Measurements from ENCODE around the gene SP9. TPM values are rescaled to one million over a fixed set of nuclear protein-coding genes. Genes with fewer than 3 reads are reported as not detected.

Gene SP9
- total RNA-seq, 1 donor from 2014 or later: not detected

DNA sequence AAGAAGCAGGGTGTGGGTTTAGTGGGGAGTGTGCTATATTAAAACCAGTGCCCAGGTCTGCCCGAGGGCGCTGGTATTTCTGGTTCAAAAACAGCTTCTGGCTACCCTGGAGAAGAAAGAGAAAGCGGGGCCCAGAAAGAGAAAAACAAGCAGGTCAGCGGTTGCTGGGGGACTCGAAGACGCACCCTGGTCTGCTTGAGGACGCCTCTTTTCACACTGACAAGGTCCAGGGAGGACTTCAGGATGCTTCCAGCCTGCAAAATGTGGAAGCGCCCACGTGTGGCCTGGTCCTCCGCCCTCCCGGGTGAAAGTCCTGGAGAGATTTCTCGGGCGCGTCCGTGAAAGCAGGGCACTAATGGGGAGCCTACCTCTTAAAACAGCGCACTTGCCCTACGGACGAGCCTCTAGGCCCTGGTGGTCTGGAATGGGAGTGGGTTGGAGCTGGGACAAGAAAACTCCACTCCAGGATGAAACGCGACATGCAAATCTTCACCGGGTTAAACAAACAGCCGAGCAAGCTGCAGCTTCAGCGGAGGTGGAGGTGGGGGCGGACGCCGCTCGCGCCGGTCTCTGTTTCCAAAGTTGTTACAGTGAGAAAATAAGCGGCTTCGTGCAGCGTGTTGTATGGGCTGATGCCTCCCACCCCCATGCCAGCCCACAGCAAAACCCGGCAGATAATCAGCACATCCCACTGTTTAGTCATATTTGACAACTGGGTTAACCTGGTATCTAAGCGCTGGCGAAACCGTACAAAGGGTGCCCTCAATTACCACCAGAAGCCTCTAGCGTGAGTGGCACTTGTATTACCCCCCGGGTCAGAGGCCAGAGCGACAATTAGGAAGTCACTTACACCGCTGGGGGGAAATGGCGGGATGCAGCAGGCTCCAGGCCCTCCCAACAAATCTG lies 1.1 kb upstream of the SP9 start:
- H3K27me3 ChIP-seq: peaks cover 100% of the 10 kb centered on the region
- no peak overlapping the region for H2AFZ ChIP-seq (replicated peaks)
- H4K20me1 ChIP-seq (ENCODE audit: low read depth): peaks cover 77% of the 10 kb centered on the region
- H3K27me3 Mint-ChIP-seq (ENCODE audit: insufficient read depth, low read depth): peaks cover 64% of the 10 kb centered on the region
- H3K9me3 Mint-ChIP-seq: no peaks in the 10 kb centered on the region
- H3K36me3 ChIP-seq: no peaks in the 10 kb centered on the region
- peaks cover 53% of the 10 kb centered on the region for H3K4me1 Mint-ChIP-seq
- no peaks in the 10 kb centered on the region for H3K36me3 Mint-ChIP-seq
- H3K4me3 ChIP-seq: peak overlapping the region; percentile 37
- no peak overlapping the region for H3K9ac ChIP-seq
- peaks cover 42% of the 10 kb centered on the region for H3K4me1 ChIP-seq
- no peak overlapping the region for H3K27ac Mint-ChIP-seq
- peak; percentile 54 for DNase-seq (ENCODE audit: low spot score)
- peak overlapping the region; percentile 82 for H3K4me2 ChIP-seq
- no peak overlapping the region for H3K27ac ChIP-seq
- peak overlapping the region; percentile 81 for H3K4me3 Mint-ChIP-seq
- no peaks in the 10 kb centered on the region for H3K9me3 ChIP-seq (ENCODE audit: low read depth)
- TF ChIP-seq, protein P1, sequence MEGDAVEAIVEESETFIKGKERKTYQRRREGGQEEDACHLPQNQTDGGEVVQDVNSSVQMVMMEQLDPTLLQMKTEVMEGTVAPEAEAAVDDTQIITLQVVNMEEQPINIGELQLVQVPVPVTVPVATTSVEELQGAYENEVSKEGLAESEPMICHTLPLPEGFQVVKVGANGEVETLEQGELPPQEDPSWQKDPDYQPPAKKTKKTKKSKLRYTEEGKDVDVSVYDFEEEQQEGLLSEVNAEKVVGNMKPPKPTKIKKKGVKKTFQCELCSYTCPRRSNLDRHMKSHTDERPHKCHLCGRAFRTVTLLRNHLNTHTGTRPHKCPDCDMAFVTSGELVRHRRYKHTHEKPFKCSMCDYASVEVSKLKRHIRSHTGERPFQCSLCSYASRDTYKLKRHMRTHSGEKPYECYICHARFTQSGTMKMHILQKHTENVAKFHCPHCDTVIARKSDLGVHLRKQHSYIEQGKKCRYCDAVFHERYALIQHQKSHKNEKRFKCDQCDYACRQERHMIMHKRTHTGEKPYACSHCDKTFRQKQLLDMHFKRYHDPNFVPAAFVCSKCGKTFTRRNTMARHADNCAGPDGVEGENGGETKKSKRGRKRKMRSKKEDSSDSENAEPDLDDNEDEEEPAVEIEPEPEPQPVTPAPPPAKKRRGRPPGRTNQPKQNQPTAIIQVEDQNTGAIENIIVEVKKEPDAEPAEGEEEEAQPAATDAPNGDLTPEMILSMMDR (IDR thresholded peaks at IDR 0.05): no peak
- TF ChIP-seq EZH2phosphoT487 (IDR thresholded peaks at IDR 0.05) (peak; percentile 87), EZH2 (IDR thresholded peaks at IDR 0.05) (peak; percentile 96)
- H3F3A ChIP-seq (ENCODE audit: low read depth): peaks cover 64% of the 10 kb centered on the region
- H3K79me2 ChIP-seq (ENCODE audit: low read depth): no peaks in the 10 kb centered on the region

DNA sequence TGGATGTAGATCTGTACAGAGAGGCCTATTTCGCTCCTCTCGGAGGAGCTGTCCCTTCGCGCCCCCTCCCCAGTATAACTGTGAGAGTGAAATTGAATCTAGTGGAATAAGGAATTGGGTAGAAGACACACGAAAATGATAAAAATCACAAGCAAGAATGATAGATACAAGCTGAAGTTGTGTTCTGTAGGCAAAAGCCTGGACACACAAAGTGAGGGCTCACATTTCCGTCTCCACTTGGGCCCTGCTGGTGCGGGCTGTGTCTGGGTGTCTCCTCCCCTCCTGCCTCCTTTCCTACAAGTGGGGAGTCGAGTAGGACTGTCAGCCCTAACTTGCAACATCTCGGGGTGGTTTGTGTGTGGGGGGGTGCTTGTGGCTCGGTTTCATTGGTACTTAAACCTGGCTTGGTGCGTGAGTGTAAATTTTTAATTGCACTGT lies 457 bp upstream of the SP9 start:
- Histone ChIP-seq H3K9ac (no peak overlapping the region), H3F3A (ENCODE audit: low read depth) (peaks cover 71% of the 10 kb centered on the region), H3K4me1 (peaks cover 45% of the 10 kb centered on the region), H3K9me3 (ENCODE audit: low read depth) (no peaks in the 10 kb centered on the region), H2AFZ (replicated peaks) (no peak overlapping the region), H3K27me3 (peaks cover 100% of the 10 kb centered on the region), H3K79me2 (ENCODE audit: low read depth) (no peaks in the 10 kb centered on the region), H3K27ac (no peak overlapping the region), H3K4me3 (peak overlapping the region; percentile 37), H3K36me3 (no peaks in the 10 kb centered on the region), H4K20me1 (ENCODE audit: low read depth) (peaks cover 77% of the 10 kb centered on the region), H3K4me2 (peak overlapping the region; percentile 82)
- H3K27me3 Mint-ChIP-seq (ENCODE audit: insufficient read depth, low read depth): peaks cover 61% of the 10 kb centered on the region
- no peaks in the 10 kb centered on the region for H3K9me3 Mint-ChIP-seq
- peaks cover 53% of the 10 kb centered on the region for H3K4me1 Mint-ChIP-seq
- DNase-seq (ENCODE audit: low spot score): peak; percentile 52
- TF ChIP-seq EZH2phosphoT487 (IDR thresholded peaks at IDR 0.05) (no peak), EZH2 (IDR thresholded peaks at IDR 0.05) (no peak)
- TF ChIP-seq, protein P1 (IDR thresholded peaks at IDR 0.05): no peak
- H3K4me3 Mint-ChIP-seq: peak overlapping the region; percentile 81
- H3K27ac Mint-ChIP-seq: no peak overlapping the region
- no peaks in the 10 kb centered on the region for H3K36me3 Mint-ChIP-seq

DNA sequence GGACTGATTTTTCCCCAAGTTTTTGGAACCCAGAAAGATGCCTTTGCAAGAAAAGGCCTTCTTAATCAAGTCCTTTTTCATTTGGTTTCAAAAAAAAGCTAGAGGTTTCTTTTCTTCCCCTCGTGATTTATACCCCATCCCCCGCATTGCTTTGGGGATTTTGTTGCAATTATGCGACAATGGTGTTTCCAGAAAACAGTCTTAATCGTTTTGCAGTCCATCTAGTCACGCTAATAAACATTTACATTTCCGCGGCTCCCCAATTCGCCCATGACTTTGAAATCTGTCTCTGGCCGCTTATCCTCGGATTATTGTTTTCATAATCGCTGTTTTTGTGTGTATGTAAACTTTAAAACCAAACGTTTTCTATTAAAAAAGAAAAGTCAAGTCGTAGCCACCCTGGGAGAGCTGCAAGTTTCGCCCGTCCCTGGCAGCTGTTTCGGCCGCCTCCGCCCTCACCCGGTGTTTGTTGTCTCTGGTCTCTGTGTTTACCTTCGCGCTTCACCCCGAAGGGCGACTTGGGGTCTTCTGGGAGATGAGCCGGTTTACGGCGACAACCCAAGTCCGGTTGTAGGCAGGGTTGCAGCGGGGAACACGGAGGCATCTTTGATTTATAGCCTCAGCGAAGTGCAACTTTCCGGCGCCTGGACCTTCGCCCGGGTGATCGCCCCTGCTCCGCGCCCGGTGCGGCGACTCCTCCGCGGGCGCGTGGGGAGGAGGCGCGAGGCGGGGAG lies 667 bp downstream of the SP9 start:
- Histone ChIP-seq H3K9me3 (ENCODE audit: low read depth) (no peaks in the 10 kb centered on the region), H3K4me2 (peak overlapping the region; percentile 83), H3F3A (ENCODE audit: low read depth) (peaks cover 81% of the 10 kb centered on the region), H2AFZ (replicated peaks) (peak overlapping the region; percentile 60), H4K20me1 (ENCODE audit: low read depth) (peaks cover 73% of the 10 kb centered on the region), H3K36me3 (no peaks in the 10 kb centered on the region), H3K4me3 (peak overlapping the region; percentile 51), H3K27me3 (peaks cover 100% of the 10 kb centered on the region), H3K79me2 (ENCODE audit: low read depth) (no peaks in the 10 kb centered on the region), H3K9ac (no peak overlapping the region), H3K27ac (no peak overlapping the region), H3K4me1 (peaks cover 53% of the 10 kb centered on the region)
- H3K27me3 Mint-ChIP-seq (ENCODE audit: insufficient read depth, low read depth): peaks cover 57% of the 10 kb centered on the region
- TF ChIP-seq, protein P1 (IDR thresholded peaks at IDR 0.05): no peak
- TF ChIP-seq EZH2phosphoT487 (IDR thresholded peaks at IDR 0.05) (peak; percentile 90), EZH2 (IDR thresholded peaks at IDR 0.05) (peak; percentile 93)
- H3K9me3 Mint-ChIP-seq: no peaks in the 10 kb centered on the region
- DNase-seq (ENCODE audit: low spot score): peak; percentile 61
- H3K27ac Mint-ChIP-seq: no peak overlapping the region
- H3K4me3 Mint-ChIP-seq: peak overlapping the region; percentile 89
- H3K4me1 Mint-ChIP-seq: peaks cover 60% of the 10 kb centered on the region
- no peaks in the 10 kb centered on the region for H3K36me3 Mint-ChIP-seq
